Adrenal gland (tissue), 12 donors: ENCODE data around the gene ZNF516. TPM values are rescaled to one million over a fixed set of nuclear protein-coding genes. Genes with fewer than 3 reads are reported as not detected.

ENCODE experiments used
- DNase-seq, 7 donors: peaks; one replicate each; pipeline ENCODE4 v3.0.0-alpha.2; 2019 to 2020
- H3K27ac ChIP-seq, 5 donors: fragments of 200-600 bp; sonication (generic) in 4 of 5; 1 replicate in 3 of 5; 2 replicates in 2 of 5; pipeline versions ENCODE4 v1.5.1 to v1.8.0; 2016 to 2020; ENCODE audit warnings: mild to moderate bottlenecking in 1 of 5
- H3K27me3 ChIP-seq: fragments of 200-600 bp; 2 replicates; pipeline ENCODE4 v1.8.0; 2021
- H3K36me3 ChIP-seq, 2 donors: fragments of 200-600 bp; replicated peaks in 1 of 2; 1 replicate in 1 of 2; 2 replicates in 1 of 2; pipeline versions ENCODE4 v1.5.1 to v1.8.0; 2018 to 2022
- H3K4me1 ChIP-seq, 2 donors: fragments of 200-600 bp; replicated peaks in 1 of 2; 1 replicate in 1 of 2; 2 replicates in 1 of 2; pipeline versions ENCODE4 v1.5.1 to v1.8.0; 2018 to 2021
- H3K4me3 ChIP-seq, 4 donors: fragments of 200-600 bp; sonication (generic) in 3 of 4; one replicate each; pipeline ENCODE4 v1.5.1; 2016 to 2018
- H3K9me3 ChIP-seq, 3 donors: fragments of 200-600 bp; sonication (generic) in 1 of 3; replicated peaks in 1 of 3; 1 replicate in 2 of 3; 2 replicates in 1 of 3; pipeline versions ENCODE4 v1.5.1 to v1.8.0; 2016 to 2021
- CTCF ChIP-seq, 6 experiments: fragments of 450-650 bp in 4 of 6; fragments of 200-600 bp in 2 of 6; sonication (generic) in 1 of 6; IDR thresholded peaks; 1 replicate in 5 of 6; 2 replicates in 1 of 6; pipeline versions ENCODE4 v1.5.1 to v1.8.0; 2016 to 2021; ENCODE audit warnings: antibody characterized with exemption in 6 of 6, mild to moderate bottlenecking in 2 of 6, moderate library complexity in 1 of 6
- POLR2A ChIP-seq, 2 donors: fragments of 450-650 bp; IDR thresholded peaks; one replicate each; pipeline ENCODE4 v1.6.1; 2017; ENCODE audit warnings: antibody characterized with exemption in 2 of 2, mild to moderate bottlenecking in 2 of 2, moderate library complexity in 1 of 2
- WGBS, 4 donors: extraction: QIAGEN DNeasy Blood & Tissue Kit in 2 of 4; methylation state at CpG; one replicate each; pipeline versions ENCODE4 v1.1.5 to v1.1.7; 2013 to 2017; 5-methylcytosine and 5-hydroxymethylcytosine counted together
- intact Hi-C, 2 donors: fragments of 100-400 bp; cut with DNase I; formaldehyde crosslinking; loops; one replicate each; pipeline versions ENCODE4 v1.14.1 to v1.15.0; 2022 to 2023
- polyA plus RNA-seq, 3 donors: library from polyadenylated mRNA; stranded (reverse); fragments of 200-250 nt in 2 of 3; fragments of 350-450 nt in 1 of 3; fragmentation: Illumina TruSeq in 1 of 3; extraction: RNeasy Lipid Tissue Mini Kit (QIAGEN cat#74804) in 1 of 3; gene quantifications; one replicate each; pipeline ENCODE4 v1.2.3, GENCODE V29; 2013 to 2014
- total RNA-seq, 9 donors: library from RNA; depleted of rRNA in 4 of 9; stranded (reverse); fragments of >200 nt in 4 of 9; fragments of 120-200 nt in 1 of 9; fragmentation: NEBNext Ultra II Directional in 1 of 9; extraction: Animal tissue kit (Norgen Biotek cat#: 25700) in 1 of 9; gene quantifications; one replicate each; pipeline versions ENCODE4 v1.1.0 to v1.2.4, GENCODE V29; 2013 to 2023
- donor health status: healthy with polysubstance abuse.
- donor health status: Bipolar disorder and iron deficiency.
- donor health status: DM: yes; HTN: yes; CAD: no.
- donor health status: DM: no; HTN: no; CAD: no.
- donor health status: DM: no; HTN: no; CAD: no.
- donor health status: DM: yes; HTN: yes; CAD: no.

ZNF516 gene
- total and polyA plus RNA-seq, 12 donors = 8.6 to 60.1 (median 31.0) TPM

DNA sequence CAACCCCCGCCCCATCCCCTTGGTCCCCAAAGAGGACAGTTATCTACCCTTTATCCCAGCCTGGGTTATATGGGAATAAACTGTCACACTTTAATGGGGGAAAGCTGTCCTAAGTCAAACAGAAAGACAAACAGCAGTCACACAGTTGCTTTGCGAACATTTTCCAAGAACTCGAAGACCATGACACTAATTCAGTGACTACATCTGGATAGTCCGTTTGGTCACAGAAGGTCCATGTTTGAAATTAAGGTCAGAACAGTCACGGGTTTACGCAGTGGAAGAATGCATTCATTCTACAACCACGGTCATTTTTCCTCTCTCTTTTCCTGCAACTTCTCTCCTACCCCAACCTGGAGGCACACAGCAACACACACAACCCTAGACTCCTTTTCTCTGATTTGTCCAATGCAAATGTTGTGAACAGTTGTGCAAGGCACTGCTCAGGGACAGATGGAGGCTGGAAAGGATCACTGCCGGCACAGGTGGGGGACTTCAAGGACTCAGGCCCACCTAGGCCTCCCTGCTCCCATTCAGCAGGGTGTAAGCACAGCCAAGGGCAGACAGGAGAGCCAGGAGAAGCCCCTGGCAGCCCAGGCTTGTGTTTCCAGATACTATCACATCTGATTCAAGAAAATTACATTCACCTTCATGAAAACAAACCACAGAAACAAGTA, 39.9 kb downstream of the ZNF516 start:
- Histone ChIP-seq H3K9me3 (no peaks in the 10 kb centered on the region), H3K4me3 (no peak overlapping the region), H3K27ac (peak overlapping the region in 2 of 5 donors; percentile 60 to 79), H3K4me1 (peaks cover 35 to 61% of the 10 kb centered on the region in 2 donors), H3K27me3 (no peaks in the 10 kb centered on the region), H3K36me3 (no peaks in the 10 kb centered on the region)
- TF ChIP-seq CTCF (IDR thresholded peaks at IDR 0.05) = no peak
- TF ChIP-seq POLR2A (IDR thresholded peaks at IDR 0.05) = no peak
- 60 to 76% (median 68%) methylated on average over 8 of the region's 8 CpGs for WGBS, 4 donors
- intact Hi-C loops = no loop called here
- peak in 1 of 7 donors; percentile 15 for DNase-seq

GRCh38 chr18:76454418-76454817, 40.6 kb downstream of the ZNF516 start:
- intact Hi-C loops = no loop called here
- H3K4me1 ChIP-seq = peaks cover 32 to 61% of the 10 kb centered on the region in 2 donors
- H3K27me3 ChIP-seq = no peaks in the 10 kb centered on the region
- H3K27ac ChIP-seq = peak overlapping the region in 1 of 5 donors; percentile 79
- TF ChIP-seq POLR2A (IDR thresholded peaks at IDR 0.05) (no peak), CTCF (IDR thresholded peaks at IDR 0.05) (no peak)
- 14 to 22% (median 17%) methylated on average over 1 of the region's 1 CpG for WGBS, 4 donors
- no peak for DNase-seq
- no peak overlapping the region for H3K4me3 ChIP-seq
- no peaks in the 10 kb centered on the region for H3K9me3 ChIP-seq
- no peaks in the 10 kb centered on the region for H3K36me3 ChIP-seq

DNA sequence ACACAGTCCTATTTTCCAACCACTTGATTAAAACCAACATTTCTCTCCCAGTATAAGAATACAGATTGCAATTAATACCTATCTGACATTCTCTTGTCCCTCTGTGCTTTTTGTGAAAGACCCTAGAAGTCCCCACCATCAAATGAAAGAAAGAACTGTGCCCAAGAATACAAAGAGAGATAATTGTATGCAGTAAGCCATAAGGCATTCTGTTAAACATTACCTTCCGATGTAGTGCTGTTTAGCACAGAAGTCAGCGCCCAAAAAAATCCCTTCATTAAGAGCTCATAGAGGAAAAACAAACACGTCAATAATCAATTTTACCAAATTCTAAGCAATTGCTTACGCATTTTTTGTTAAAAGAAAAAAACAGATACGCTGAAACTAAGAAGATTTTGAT, 41.1 kb downstream of the ZNF516 start:
- intact Hi-C loops = no loop called here
- H3K9me3 ChIP-seq = no peaks in the 10 kb centered on the region
- H3K36me3 ChIP-seq = no peaks in the 10 kb centered on the region
- no peak for TF ChIP-seq POLR2A (IDR thresholded peaks at IDR 0.05)
- no peak for TF ChIP-seq CTCF (IDR thresholded peaks at IDR 0.05)
- peaks cover 31 to 57% of the 10 kb centered on the region in 2 donors for H3K4me1 ChIP-seq
- H3K27me3 ChIP-seq = no peaks in the 10 kb centered on the region
- no peak overlapping the region for H3K27ac ChIP-seq
- no peak overlapping the region for H3K4me3 ChIP-seq
- DNase-seq = no peak
- 95% methylated on average over 5 of the region's 5 CpGs for WGBS, 4 donors

DNA sequence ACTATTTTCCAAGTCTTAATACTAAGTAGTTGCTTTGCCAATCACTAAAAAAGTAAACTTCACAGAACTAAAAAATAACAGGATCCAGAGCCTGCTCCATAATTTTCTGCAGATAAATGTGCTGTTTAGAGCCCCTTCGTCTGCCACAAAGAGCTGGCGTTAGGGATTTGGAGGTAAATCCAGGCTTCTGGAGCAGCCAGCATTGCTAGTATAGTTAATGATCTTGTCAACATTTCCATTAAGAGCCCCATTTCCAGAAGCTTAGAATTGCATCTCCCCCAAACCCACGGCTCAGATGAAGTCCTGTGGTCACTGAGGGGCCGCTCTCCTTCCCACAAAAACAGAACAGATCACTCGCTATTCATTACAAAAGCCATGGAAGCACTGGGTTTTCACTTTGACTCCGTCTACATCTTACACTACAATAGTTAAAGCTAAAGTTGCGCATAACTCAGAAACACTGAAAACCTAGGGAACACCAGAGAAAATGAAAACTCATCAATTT, 41.9 kb downstream of the ZNF516 start:
- Histone ChIP-seq H3K4me1 (peaks cover 36 to 65% of the 10 kb centered on the region in 2 donors), H3K4me3 (no peak overlapping the region), H3K27ac (peak overlapping the region in 1 of 5 donors; percentile 89), H3K27me3 (no peaks in the 10 kb centered on the region), H3K9me3 (no peaks in the 10 kb centered on the region), H3K36me3 (no peaks in the 10 kb centered on the region)
- 82 to 89% (median 86%) methylated on average over 7 of the region's 7 CpGs for WGBS, 4 donors
- TF ChIP-seq POLR2A (IDR thresholded peaks at IDR 0.05) = no peak
- TF ChIP-seq CTCF (IDR thresholded peaks at IDR 0.05) = no peak
- peak in 1 of 7 donors; percentile 15 for DNase-seq
- intact Hi-C loops = no loop called here
